ENCODE measurements around the gene MFNG. TPM values are rescaled to one million over a fixed set of nuclear protein-coding genes. Genes with fewer than 3 reads are reported as not detected.
A peak's percentile ranks its signal among the peaks of the same experiment; 100 is the strongest.
"Not testable (repeated sequence)": the region's sequence is repeated elsewhere in the genome, so short reads cannot be mapped to it uniquely, and the experiment has no call there.

Gene MFNG, protein sequence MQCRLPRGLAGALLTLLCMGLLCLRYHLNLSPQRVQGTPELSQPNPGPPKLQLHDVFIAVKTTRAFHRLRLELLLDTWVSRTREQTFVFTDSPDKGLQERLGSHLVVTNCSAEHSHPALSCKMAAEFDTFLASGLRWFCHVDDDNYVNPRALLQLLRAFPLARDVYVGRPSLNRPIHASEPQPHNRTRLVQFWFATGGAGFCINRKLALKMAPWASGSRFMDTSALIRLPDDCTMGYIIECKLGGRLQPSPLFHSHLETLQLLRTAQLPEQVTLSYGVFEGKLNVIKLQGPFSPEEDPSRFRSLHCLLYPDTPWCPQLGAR
- not detected in 2 replicates for total RNA-seq (2014; rRNA removed; shearing (Covaris generic))

DNA sequence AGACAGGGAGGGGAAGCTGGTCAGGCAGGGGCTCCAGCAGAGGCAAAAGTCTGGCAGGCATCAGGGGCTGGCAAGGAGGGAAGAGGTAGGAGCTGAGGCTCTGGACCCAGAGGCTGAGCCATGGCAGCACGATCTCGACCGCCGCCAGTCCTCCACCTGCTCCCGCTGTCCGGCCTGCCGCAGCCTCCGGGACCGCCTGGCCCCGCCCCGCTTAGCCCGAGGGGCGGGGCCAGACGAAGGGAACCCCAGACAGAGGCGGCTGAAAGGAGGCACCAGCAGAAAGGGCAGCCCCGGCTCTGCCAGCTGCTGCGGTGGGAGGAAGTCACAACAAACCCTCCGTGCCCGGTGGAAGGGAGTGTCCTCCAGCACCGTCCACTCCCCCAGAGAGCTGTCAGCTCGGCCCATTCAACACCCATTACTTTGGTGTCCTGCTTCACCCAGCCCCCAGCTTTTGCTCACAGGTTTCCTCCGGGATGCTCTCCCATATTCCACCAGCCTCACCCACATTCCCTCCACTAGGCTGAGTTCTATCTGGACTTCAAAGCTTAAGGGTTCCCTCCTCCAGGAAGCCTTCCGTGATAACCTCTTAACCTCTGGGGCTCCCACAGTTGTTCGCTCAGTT is at the start of gene MFNG:
MFNG (minus strand) TSS at position 161 of the 622 bp plus-strand sequence. CDS start 207 bp downstream, outside the sequence.
- no peak for DNase-seq (ENCODE audit: low read depth in 1 of 2, low spot score in 2 of 2)
- Histone ChIP-seq H3K27me3 (replicated peaks) (no peaks in the 10 kb centered on the region), H3K27ac (no peak within 1 kb of the TSS), H3K4me3 (no peak within 1 kb of the TSS), H3K9me3 (replicated peaks) (no peaks in the 10 kb centered on the region), H3K4me1 (replicated peaks) (peaks cover 9% of the 10 kb centered on the region; the same call in 1 of the 2 replicates), H3K36me3 (peaks cover 7% of the 10 kb centered on the region)

DNA sequence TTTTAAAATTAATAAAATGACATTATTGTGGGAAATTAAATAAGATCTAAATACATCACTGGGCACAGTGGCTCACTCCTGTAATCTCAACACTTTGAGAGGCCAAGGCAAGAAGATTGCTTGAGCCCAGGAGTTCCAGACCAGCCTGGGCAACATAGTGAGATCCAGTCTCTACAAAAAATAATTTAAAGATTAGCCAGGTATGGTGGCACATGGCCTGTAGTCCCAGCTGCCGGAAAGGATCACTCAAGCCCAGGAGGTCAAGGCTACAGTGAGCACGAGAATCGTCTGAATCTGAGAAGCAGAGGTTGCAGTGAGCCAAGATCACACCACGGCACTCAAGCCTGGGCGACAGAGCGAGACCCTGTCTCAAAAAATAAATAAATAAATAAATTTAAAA is 49.0 kb upstream of the MFNG start:
- DNase-seq (ENCODE audit: low read depth in 1 of 2, low spot score in 2 of 2): no peak
- no peaks in the 10 kb centered on the region for H3K9me3 ChIP-seq (replicated peaks)
- no peak overlapping the region for H3K4me3 ChIP-seq
- peaks cover 24% of the 10 kb centered on the region for H3K4me1 ChIP-seq (replicated peaks)
- H3K27me3 ChIP-seq (replicated peaks): no peaks in the 10 kb centered on the region
- no peak overlapping the region for H3K27ac ChIP-seq
- no peaks in the 10 kb centered on the region for H3K36me3 ChIP-seq

DNA sequence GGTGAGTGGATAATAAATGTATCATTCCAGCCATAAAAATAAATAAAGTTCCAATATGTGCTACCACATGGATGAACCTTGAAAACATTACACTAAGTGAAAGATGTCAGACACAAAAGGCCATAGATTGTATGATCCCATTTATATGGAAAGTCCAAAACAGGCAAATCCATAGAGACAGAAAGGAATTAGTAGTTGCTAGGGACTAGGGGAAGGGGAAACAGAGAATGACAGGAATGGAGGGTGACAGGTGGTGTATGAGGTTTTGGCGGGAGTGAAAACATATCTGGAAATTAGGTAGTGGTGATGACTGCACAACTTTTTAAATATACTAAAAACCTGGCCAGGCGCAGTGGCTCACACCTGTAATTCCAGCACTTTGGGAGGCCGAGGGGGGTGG is 48.3 kb upstream of the MFNG start:
- no peaks in the 10 kb centered on the region for H3K36me3 ChIP-seq
- H3K27ac ChIP-seq: no peak overlapping the region
- no peak overlapping the region for H3K4me3 ChIP-seq
- H3K4me1 ChIP-seq (replicated peaks): peaks cover 24% of the 10 kb centered on the region
- no peaks in the 10 kb centered on the region for H3K9me3 ChIP-seq (replicated peaks)
- H3K27me3 ChIP-seq (replicated peaks): no peaks in the 10 kb centered on the region
- no peak for DNase-seq (ENCODE audit: low read depth in 1 of 2, low spot score in 2 of 2)

DNA sequence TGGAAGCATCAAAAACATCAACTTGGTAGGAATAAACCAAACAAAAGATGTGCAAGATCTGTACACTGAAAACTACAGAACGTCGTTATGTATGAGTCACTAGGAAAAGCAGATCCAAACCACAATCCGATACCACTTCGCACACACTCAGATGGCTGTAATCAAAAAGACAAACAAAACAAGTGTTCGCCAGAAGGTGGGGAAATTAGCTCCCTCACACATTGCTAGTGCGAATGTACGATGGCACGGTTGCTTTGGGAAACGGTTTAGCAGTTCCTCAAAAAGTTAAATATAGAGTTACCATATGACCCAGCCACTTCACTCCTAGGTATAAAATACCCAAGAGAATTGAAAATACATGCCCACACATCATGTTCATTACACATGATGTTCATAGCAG is 47.8 kb upstream of the MFNG start:
- no peak overlapping the region for H3K4me3 ChIP-seq
- no peaks in the 10 kb centered on the region for H3K9me3 ChIP-seq (replicated peaks)
- H3K27ac ChIP-seq: 0 out of 2 replicates have a peak overlapping the region, but pooled peaks have one; percentile 10
- peaks cover 23% of the 10 kb centered on the region for H3K4me1 ChIP-seq (replicated peaks)
- H3K36me3 ChIP-seq: no peaks in the 10 kb centered on the region
- no peaks in the 10 kb centered on the region for H3K27me3 ChIP-seq (replicated peaks)
- peak in 1 of 2 experiments; percentile 60 for DNase-seq (ENCODE audit: low read depth in 1 of 2, low spot score in 2 of 2)

DNA sequence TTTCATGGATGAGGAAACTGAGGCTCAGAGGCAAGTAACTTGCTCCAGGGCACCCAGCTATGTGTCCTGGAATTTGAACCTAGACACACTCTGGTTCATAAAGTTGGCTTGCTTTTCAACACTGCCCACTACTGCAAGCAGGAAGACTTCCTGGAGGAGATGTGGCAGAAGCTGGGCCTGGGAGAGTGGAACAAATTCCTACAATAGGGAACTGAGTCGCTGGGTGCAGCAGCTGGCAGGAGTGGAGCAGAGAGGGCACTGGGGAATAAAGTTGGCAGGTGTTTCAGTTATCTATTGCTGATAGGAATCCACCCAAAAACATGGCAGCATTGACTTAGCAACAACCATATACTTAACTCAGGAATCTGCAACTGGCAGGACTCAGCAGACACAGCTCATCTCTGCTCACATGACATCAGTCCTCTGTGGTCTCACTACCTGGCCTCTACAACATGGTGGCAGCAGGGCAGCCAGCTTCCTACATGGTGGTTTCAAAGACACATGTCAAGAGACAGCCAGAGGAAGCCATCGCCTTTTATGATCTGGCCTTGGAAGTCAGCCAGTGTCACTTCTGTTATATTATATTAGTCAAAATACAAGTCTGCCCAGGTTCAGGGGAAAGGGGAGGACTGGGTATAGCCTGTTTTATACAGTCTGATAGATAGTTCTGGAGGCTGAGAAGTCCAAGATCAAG is 43.6 kb upstream of the MFNG start:
- H3K27ac ChIP-seq: no peak overlapping the region
- H3K4me3 ChIP-seq: no peak overlapping the region
- H3K36me3 ChIP-seq: no peaks in the 10 kb centered on the region
- H3K4me1 ChIP-seq (replicated peaks): peaks cover 42% of the 10 kb centered on the region
- no peaks in the 10 kb centered on the region for H3K27me3 ChIP-seq (replicated peaks)
- H3K9me3 ChIP-seq (replicated peaks): no peaks in the 10 kb centered on the region
- DNase-seq (ENCODE audit: low read depth in 1 of 2, low spot score in 2 of 2): no peak

DNA sequence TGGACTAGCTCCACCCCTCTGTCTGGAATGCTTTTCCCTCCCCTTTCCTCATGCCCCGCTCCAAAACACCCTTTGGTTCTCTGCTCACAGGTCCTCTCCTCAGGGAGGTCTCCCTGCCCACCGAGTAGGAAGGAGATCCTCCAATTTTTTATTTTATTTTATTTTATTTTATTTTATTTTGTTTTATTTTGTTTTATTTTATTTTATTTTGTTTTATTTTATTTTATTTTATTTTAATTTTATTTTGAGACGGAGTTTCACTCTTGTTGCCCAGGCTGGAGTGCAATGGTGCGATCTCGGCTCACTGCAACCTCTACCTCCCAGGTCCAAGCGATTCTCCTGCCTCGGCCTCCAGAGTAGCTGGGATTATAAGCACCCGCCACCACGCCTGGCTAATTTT is 41.8 kb upstream of the MFNG start:
- not testable (repeated sequence) for H3K36me3 ChIP-seq; DNase-seq (ENCODE audit: low read depth in 1 of 2, low spot score in 2 of 2); H3K27ac ChIP-seq; H3K27me3 ChIP-seq (replicated peaks); H3K4me3 ChIP-seq; H3K9me3 ChIP-seq (replicated peaks)
- peaks cover 32% of the 10 kb centered on the region for H3K4me1 ChIP-seq (replicated peaks)

DNA sequence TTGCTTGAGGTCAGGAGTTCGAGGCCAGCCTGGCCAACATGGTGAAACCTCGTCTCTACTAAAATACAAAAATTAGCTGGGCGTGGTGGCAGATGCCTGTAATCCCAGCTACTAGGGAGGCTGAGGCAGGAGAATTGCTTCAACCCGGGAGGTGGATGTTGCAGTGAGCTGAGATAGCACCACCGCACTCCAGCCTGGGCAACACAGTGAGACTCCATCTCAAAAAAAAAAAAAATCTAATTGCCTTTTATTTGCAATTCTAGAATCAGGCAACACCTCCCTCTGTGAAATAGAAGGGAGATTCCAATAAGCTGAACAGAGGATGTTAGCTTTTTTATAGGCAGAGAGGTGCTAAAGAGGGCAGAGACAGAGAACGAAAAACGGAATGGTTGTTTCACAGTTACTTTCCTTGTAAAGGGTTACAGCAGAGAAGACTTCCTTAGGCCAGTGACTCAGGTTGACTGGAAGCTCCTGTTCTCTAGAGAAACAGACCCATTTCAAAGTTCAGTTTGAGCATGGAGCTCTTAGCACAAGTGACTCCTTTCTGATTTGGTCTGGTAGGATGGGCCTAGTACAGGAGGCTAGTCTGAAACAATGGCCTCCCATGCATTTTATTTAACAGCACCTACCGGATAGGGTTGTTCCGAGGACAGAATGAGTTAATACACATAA is 41.0 kb upstream of the MFNG start:
- not testable (repeated sequence) for H3K27ac ChIP-seq; H3K27me3 ChIP-seq (replicated peaks); DNase-seq (ENCODE audit: low read depth in 1 of 2, low spot score in 2 of 2); H3K4me3 ChIP-seq; H3K9me3 ChIP-seq (replicated peaks); H3K36me3 ChIP-seq
- peaks cover 37% of the 10 kb centered on the region for H3K4me1 ChIP-seq (replicated peaks)

DNA sequence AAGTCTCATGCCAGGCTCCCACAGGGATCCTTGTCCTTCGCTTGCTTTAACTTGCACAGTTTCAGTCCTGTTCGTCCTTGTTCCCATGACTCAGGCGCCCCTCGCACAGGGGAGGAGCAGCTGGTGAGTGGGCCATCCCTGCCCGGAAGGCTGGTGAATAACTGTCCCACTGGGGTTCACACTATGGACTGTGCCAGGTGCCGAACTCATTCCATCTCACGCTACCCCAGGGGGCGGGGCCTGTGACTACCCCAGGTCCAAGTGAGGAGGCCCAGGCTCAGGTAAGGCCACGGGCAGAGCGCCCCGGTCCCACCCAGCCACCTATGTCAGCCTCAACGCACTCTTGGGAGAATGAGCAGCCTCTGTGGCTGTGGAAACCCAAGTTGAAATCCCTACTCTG is 40.2 kb upstream of the MFNG start:
- Histone ChIP-seq H3K4me1 (replicated peaks) (peaks cover 46% of the 10 kb centered on the region), H3K27ac (peak overlapping the region; percentile 80)
- peak; percentile 28 to 68 for DNase-seq (ENCODE audit: low read depth in 1 of 2, low spot score in 2 of 2)

DNA sequence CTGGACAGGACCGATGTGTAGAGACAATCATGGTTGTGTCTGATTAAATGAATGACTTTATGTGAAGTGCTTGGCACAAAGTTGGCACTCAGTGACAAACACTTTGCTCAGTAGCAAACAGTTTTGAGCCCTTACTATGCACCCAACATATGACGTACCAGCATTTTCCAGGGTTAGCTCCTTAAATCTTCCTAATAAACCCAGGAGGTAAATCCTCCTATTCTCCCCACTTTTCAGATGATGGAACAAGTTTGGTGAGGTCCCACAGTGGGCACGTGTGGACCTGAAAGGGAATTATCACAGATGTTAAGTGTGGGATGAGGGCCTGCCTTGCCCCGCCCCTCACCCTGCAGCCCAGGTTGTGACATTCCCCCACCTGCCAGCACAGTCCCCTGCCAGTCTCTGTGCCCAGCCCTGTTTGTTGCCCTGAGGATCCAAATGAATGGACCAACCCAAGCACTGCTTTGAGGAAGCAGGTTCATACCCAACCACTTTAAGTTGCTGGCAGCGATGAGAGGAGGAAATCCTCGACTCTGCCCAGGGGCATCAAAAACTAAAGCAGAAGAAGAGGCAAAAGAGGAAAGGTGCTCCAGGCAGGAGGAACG is 39.7 kb upstream of the MFNG start:
- Histone ChIP-seq H3K4me3 (no peak overlapping the region), H3K9me3 (replicated peaks) (no peaks in the 10 kb centered on the region), H3K4me1 (replicated peaks) (peaks cover 51% of the 10 kb centered on the region), H3K36me3 (no peaks in the 10 kb centered on the region), H3K27ac (peak overlapping the region; percentile 80), H3K27me3 (replicated peaks) (no peaks in the 10 kb centered on the region)
- peak in 1 of 2 experiments; percentile 23 for DNase-seq (ENCODE audit: low read depth in 1 of 2, low spot score in 2 of 2)

More for the DNA sequence above, 40.2 kb upstream of the MFNG start:
- Histone ChIP-seq H3K9me3 (replicated peaks) (no peaks in the 10 kb centered on the region), H3K27me3 (replicated peaks) (no peaks in the 10 kb centered on the region), H3K36me3 (no peaks in the 10 kb centered on the region), H3K4me3 (no peak overlapping the region)

DNA sequence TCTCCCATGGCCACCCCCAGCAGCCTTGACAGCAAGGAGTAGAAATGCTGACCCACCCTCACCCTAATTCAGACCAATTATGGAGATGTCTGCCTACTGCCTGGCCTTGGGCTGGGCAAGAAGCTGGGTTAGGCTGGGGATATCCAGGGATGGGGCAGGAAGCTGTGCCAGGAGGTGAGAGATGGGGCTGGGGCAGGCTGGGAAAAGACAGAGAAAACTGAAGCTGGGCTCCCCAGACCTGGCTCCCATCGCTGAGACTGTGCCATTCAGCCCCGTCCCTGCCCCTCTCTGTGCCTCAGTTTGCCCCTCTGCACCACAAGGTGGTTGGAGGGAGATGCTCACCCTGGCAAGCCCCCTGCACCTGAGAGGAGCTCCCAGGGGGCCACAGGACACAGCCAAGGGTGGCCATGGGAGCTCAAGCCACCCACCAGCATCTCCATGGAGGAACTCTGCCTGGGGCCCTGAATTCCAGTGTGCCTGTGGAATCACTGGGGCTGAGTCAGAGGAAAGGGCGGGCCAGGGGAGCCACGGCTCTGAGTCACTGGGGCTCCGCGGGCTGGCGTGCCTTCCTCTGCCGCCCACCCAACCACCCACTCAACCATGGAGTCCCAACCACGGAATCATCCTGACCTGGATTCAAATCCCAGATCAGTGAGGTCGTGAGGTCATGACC is 39.0 kb upstream of the MFNG start:
- peak; percentile 89 to 95 for DNase-seq (ENCODE audit: low read depth in 1 of 2, low spot score in 2 of 2)
- Histone ChIP-seq H3K27ac (peak overlapping the region; percentile 80), H3K9me3 (replicated peaks) (no peaks in the 10 kb centered on the region), H3K36me3 (no peaks in the 10 kb centered on the region), H3K27me3 (replicated peaks) (no peaks in the 10 kb centered on the region), H3K4me1 (replicated peaks) (peaks cover 53% of the 10 kb centered on the region), H3K4me3 (no peak overlapping the region)

DNA sequence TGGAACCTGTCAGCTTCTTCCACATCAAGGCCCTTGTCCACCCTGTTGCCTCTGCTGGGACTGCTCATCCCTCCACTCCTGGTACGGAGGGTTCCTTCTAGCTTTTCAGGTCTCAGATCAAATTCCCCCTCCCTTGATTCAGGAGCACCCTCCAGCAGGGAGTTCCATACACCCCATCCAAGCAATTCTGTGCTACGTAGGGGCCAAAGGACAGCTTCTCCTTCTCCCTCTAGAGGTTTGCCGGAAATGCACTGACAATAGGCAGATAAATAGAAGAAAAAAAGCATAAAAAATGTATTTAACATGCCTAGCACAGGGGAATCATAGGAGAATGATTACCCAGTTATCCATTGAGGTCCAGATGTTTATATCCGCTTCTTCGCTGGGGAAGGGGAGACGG is 36.3 kb upstream of the MFNG start:
- no peaks in the 10 kb centered on the region for H3K27me3 ChIP-seq (replicated peaks)
- H3K36me3 ChIP-seq: peaks cover 9% of the 10 kb centered on the region
- H3K9me3 ChIP-seq (replicated peaks): 0 out of 2 replicates have a peak, but pooled peaks cover 3% of the 10 kb centered on the region
- H3K4me3 ChIP-seq: no peak overlapping the region
- H3K4me1 ChIP-seq (replicated peaks): peaks cover 78% of the 10 kb centered on the region
- no peak for DNase-seq (ENCODE audit: low read depth in 1 of 2, low spot score in 2 of 2)
- no peak overlapping the region for H3K27ac ChIP-seq

DNA sequence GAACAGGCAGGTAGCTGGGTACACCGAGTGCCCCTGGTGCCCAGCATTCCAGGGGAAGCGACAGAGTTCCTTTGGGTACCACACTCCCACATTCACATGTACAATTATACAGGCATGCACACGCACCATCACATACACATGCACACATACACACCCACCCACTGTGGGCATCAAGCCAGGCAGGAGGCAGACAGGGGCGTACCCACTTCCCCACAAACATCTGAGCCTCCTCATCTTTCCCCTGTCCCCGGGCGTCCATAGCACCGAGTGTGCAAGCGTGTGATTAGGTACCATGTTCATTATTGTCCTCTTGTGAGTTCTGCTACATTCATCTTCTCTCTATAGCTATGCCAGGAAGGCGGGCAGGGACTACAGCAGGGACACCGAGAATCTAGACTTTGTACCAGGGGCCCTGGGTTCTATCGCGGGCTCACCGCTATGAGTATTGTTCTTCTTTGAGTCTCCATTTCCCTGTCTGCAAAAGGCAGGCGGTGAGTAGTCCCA is 35.1 kb upstream of the MFNG start:
- H3K27me3 ChIP-seq (replicated peaks): no peaks in the 10 kb centered on the region
- H3K4me1 ChIP-seq (replicated peaks): peaks cover 68% of the 10 kb centered on the region
- H3K9me3 ChIP-seq (replicated peaks): 0 out of 2 replicates have a peak, but pooled peaks cover 3% of the 10 kb centered on the region
- peaks cover 15% of the 10 kb centered on the region for H3K36me3 ChIP-seq
- H3K27ac ChIP-seq: no peak overlapping the region
- no peak overlapping the region for H3K4me3 ChIP-seq
- DNase-seq (ENCODE audit: low read depth in 1 of 2, low spot score in 2 of 2): no peak

DNA sequence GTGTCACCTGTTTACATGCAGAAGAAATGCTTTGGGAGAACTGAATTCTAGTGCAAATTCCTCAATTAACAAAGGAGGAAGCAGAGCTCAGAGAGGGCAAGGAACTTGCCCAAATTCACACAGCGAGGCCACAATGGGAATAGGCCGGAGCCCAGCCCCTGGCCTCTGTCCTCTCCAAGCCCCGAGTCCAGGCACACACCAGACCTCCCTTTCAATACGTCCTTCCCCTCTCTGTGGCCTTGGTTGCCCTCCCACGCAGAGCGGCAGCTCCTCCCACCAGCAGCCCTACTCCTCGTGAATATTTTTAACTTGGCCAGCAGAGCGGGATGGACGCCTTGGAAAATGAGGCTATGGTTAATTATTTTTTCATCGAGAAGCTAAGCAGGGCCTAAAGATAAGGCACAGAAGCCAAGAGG is 34.6 kb upstream of the MFNG start:
- DNase-seq (ENCODE audit: low read depth in 1 of 2, low spot score in 2 of 2): no peak
- peaks cover 63% of the 10 kb centered on the region for H3K4me1 ChIP-seq (replicated peaks)

More for the DNA sequence above, 34.6 kb upstream of the MFNG start:
- no peaks in the 10 kb centered on the region for H3K27me3 ChIP-seq (replicated peaks)
- H3K9me3 ChIP-seq (replicated peaks): 0 out of 2 replicates have a peak, but pooled peaks cover 3% of the 10 kb centered on the region
- no peak overlapping the region for H3K4me3 ChIP-seq
- H3K36me3 ChIP-seq: peaks cover 18% of the 10 kb centered on the region
- no peak overlapping the region for H3K27ac ChIP-seq

Measured in SJSA1 (cell line).